Choroid plexus epithelial cell (primary cell): ENCODE measurements around the gene CAMSAP3.
A peak's percentile ranks its signal among the peaks of the same experiment; 100 is the strongest.

Experiments
- DNase-seq: peaks from one replicate; pipeline ENCODE4 v3.0.0-alpha.2; 2010; ENCODE audit warnings: low read depth
- H3K4me3 ChIP-seq: 2 replicates; pipeline ENCODE4 v1.5.1; 2011; ENCODE audit warnings: low read depth, mild to moderate bottlenecking, control low read depth, low read length, moderate library complexity
- TF ChIP-seq, protein P1 (sequence below): conservative IDR thresholded peaks from 2 replicates; pipeline ENCODE4 v1.5.1; 2011; ENCODE audit warnings: low read depth, mild to moderate bottlenecking, control low read depth, inconsistent platforms, low read length, moderate library complexity

The CAMSAP3 gene

GRCh38 chr19:7663706-7664105, 68.0 kb downstream of the CAMSAP3 start:
- no peak for DNase-seq
- no peak overlapping the region for H3K4me3 ChIP-seq
- TF ChIP-seq, protein P1, sequence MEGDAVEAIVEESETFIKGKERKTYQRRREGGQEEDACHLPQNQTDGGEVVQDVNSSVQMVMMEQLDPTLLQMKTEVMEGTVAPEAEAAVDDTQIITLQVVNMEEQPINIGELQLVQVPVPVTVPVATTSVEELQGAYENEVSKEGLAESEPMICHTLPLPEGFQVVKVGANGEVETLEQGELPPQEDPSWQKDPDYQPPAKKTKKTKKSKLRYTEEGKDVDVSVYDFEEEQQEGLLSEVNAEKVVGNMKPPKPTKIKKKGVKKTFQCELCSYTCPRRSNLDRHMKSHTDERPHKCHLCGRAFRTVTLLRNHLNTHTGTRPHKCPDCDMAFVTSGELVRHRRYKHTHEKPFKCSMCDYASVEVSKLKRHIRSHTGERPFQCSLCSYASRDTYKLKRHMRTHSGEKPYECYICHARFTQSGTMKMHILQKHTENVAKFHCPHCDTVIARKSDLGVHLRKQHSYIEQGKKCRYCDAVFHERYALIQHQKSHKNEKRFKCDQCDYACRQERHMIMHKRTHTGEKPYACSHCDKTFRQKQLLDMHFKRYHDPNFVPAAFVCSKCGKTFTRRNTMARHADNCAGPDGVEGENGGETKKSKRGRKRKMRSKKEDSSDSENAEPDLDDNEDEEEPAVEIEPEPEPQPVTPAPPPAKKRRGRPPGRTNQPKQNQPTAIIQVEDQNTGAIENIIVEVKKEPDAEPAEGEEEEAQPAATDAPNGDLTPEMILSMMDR, result no peak

DNA sequence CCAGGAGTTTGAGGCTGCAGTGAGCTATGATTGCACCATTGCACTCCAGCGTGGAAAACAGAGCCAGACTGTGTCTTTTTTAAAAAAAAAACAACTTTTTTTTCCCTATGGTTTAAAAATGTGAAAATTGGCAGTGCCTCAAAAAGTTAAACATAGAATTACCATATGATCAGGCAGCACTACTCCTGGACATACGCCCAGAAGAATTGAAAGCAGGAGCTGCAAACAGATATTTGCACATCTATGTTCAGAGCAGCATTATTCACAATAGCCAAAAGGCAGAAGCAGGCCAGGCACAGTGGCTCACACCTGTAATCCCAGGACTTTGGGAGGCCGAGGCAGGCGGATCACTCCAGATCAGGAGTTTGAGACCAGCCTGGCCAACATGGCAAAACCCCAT, 69.4 kb downstream of the CAMSAP3 start:
- TF ChIP-seq, protein P1, result no peak
- H3K4me3 ChIP-seq, result no peak overlapping the region
- DNase-seq, result peak; percentile 91
